GM13977 (cell line): Measurements from ENCODE around the gene PLP2.

Experiments
- DNase-seq: peaks from one replicate; pipeline ENCODE4 v3.0.0; 2012; ENCODE audit warnings: low spot score
- CTCF ChIP-seq: IDR thresholded peaks from 2 replicates; pipeline ENCODE4 v1.5.1; 2012; ENCODE audit warnings: mild to moderate bottlenecking, control low read depth; ENCODE audit not compliant: insufficient read depth; ENCODE audit errors: extremely low read depth, missing control alignments
- in situ Hi-C: fragments of 300-500 bp; cut with MboI; formaldehyde crosslinking; loops from one replicate; pipeline ENCODE4 v1.12.0; 2022; ENCODE audit warnings: low sequenced_read_pairs, low pct_unique_long_range_greater_than_20kb, mixed read lengths, inconsistent platforms; ENCODE audit not compliant: unreplicated experiment

The PLP2 gene

GRCh38 chrX:49197543-49198087, 25.9 kb downstream of the PLP2 start:
- no peak for DNase-seq
- in situ Hi-C loops: no loop called here
- no peak for TF ChIP-seq CTCF

GRCh38 chrX:49198540-49199314, 27.0 kb downstream of the PLP2 start:
- no peak for DNase-seq
- in situ Hi-C loops: no loop called here
- no peak for TF ChIP-seq CTCF

- DNase-seq: no peak
- in situ Hi-C loops: no loop called here
- no peak for TF ChIP-seq CTCF
These were observed 27.6 kb downstream of the PLP2 start for GRCh38 chrX:49199315-49199595.

GRCh38 chrX:49199906-49200771, 28.4 kb downstream of the PLP2 start, which contains the start of gene SYP:
Gene SYP (minus strand): TSS chrX:49200193. CDS start chrX:49200186, 7 bp downstream.
- TF ChIP-seq CTCF: no peak
- in situ Hi-C loops: no loop called here
- DNase-seq: peak; percentile 94

- in situ Hi-C loops: no loop called here
- DNase-seq: no peak
These were observed 30.3 kb downstream of the PLP2 start for GRCh38 chrX:49202022-49202421.

More at GRCh38 chrX:49202022-49202421, 30.3 kb downstream of the PLP2 start:
- TF ChIP-seq CTCF: no peak
